ENCODE data around the gene FAM25C. TPM values are rescaled to one million over a fixed set of nuclear protein-coding genes. Genes with fewer than 3 reads are reported as not detected.
"Not testable (repeated sequence)": the region's sequence is repeated elsewhere in the genome, so short reads cannot be mapped to it uniquely, and the experiment has no call there.

FAM25C gene
- total RNA-seq, 1 experiment from 2014 or later, result not detected

DNA sequence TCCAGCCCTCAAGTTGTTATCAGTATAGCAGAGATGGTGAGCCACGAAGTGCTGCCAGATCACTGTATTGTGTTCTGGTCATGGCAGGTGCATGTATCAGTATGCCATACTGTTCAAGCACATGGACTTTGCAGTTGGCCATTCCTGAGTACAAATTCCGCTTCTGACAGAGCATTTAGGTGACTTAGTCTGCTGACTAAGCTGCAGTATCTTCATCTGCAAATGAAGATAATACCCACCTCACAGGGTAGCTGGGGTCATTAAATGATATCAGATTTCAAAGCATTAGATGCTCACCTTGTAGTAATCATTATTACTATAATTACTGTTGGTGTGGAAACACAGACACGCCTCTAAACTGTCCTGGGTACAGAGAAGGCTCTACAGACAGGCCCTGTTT, 24.2 kb downstream of the FAM25C start:
- H3K18ac ChIP-seq (ENCODE audit: insufficient read length, low read depth, low read length); H3K27me3 ChIP-seq (ENCODE audit: insufficient read depth, low read length); H3K23me2 ChIP-seq (ENCODE audit: insufficient read length, low read depth, low read length, poor library complexity, severe bottlenecking); H3K36me3 Mint-ChIP-seq (ENCODE audit: insufficient read depth in 1 of 3, low read depth in 3 of 3); H3T11ph ChIP-seq (ENCODE audit: low read length); H3K4me1 ChIP-seq (ENCODE audit: insufficient read depth, low read length); H3K9me3 ChIP-seq (ENCODE audit: control insufficient read depth, low read depth, low read length); H3K4me3 Mint-ChIP-seq; H2BK20ac ChIP-seq (ENCODE audit: low read depth, low read length, poor library complexity, severe bottlenecking); H4K8ac ChIP-seq (replicated peaks; ENCODE audit: insufficient read length, low read depth, low read length); H3K27ac Mint-ChIP-seq; H2BK12ac ChIP-seq (ENCODE audit: insufficient read length, low read depth, low read length); H3K27ac ChIP-seq (ENCODE audit: insufficient read length, low read depth, low read length); H2AFZ ChIP-seq (ENCODE audit: low read length); H4K20me1 ChIP-seq (ENCODE audit: control insufficient read depth, insufficient read depth, insufficient read length); H2AK5ac ChIP-seq (ENCODE audit: insufficient read length, low read length); H3K4me1 Mint-ChIP-seq; H4K91ac ChIP-seq (ENCODE audit: insufficient read length, low read depth, low read length); H3K14ac ChIP-seq (ENCODE audit: insufficient read depth, low read length); DNase-seq; H2BK15ac ChIP-seq (ENCODE audit: low read depth, low read length); H3K9me3 Mint-ChIP-seq; H4K5ac ChIP-seq (ENCODE audit: insufficient read length, low read depth, low read length); H3K79me1 ChIP-seq (ENCODE audit: insufficient read depth, low read depth, low read length, poor library complexity, severe bottlenecking); H3K56ac ChIP-seq (ENCODE audit: insufficient read length, low read depth, low read length); H2BK120ac ChIP-seq (ENCODE audit: low read depth, low read length, poor library complexity, severe bottlenecking); H2BK5ac ChIP-seq (ENCODE audit: insufficient read length, low read length); H3K4me2 ChIP-seq (ENCODE audit: insufficient read depth, insufficient read length, low read length); H3K79me2 ChIP-seq (ENCODE audit: insufficient read depth, low read length); H3K27me3 Mint-ChIP-seq (ENCODE audit: low read depth); H3K4ac ChIP-seq (ENCODE audit: low read depth, low read length); H3K23ac ChIP-seq (ENCODE audit: insufficient read length, low read depth, low read length); H3K9ac ChIP-seq (ENCODE audit: extremely low read depth, insufficient read length, low read length): not testable (repeated sequence)
- WGBS (ENCODE audit: extremely low coverage, insufficient read length, low lambda C conversion rate), result no CpG with 5 or more reads among the region's 3 CpGs

DNA sequence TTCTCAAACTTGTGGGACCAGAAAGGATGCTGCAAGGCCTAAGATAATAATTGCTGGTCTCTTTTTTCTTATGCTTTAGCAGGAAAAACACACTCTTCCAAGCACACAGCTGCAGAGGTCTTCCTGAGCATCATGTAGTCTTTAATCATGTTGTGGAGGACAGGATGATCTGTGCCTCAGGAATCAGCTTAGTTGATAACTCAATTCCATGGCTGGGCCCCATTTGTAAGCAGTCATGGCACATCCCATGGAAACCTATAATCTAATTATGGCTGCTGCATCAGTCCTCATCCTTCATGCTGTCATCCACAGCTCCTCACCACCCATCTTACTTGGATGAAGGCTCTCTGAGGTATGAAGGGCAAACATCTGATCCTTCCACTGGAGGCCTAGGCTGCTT, 26.5 kb downstream of the FAM25C start:
- not testable (repeated sequence) for H2BK15ac ChIP-seq (ENCODE audit: low read depth, low read length); H3K4ac ChIP-seq (ENCODE audit: low read depth, low read length); H3K23ac ChIP-seq (ENCODE audit: insufficient read length, low read depth, low read length); H2AFZ ChIP-seq (ENCODE audit: low read length); H3K27ac Mint-ChIP-seq; H2BK20ac ChIP-seq (ENCODE audit: low read depth, low read length, poor library complexity, severe bottlenecking); H4K8ac ChIP-seq (replicated peaks; ENCODE audit: insufficient read length, low read depth, low read length); H3K9me3 Mint-ChIP-seq; H3K4me1 ChIP-seq (ENCODE audit: insufficient read depth, low read length); H3K27ac ChIP-seq (ENCODE audit: insufficient read length, low read depth, low read length); H3K4me3 Mint-ChIP-seq; H2BK5ac ChIP-seq (ENCODE audit: insufficient read length, low read length); H4K20me1 ChIP-seq (ENCODE audit: control insufficient read depth, insufficient read depth, insufficient read length); H3K4me2 ChIP-seq (ENCODE audit: insufficient read depth, insufficient read length, low read length); H3K23me2 ChIP-seq (ENCODE audit: insufficient read length, low read depth, low read length, poor library complexity, severe bottlenecking); H4K91ac ChIP-seq (ENCODE audit: insufficient read length, low read depth, low read length); H3K4me1 Mint-ChIP-seq; H3K9ac ChIP-seq (ENCODE audit: extremely low read depth, insufficient read length, low read length); H3K14ac ChIP-seq (ENCODE audit: insufficient read depth, low read length); H3K9me3 ChIP-seq (ENCODE audit: control insufficient read depth, low read depth, low read length); H4K5ac ChIP-seq (ENCODE audit: insufficient read length, low read depth, low read length); H2AK5ac ChIP-seq (ENCODE audit: insufficient read length, low read length); H3K56ac ChIP-seq (ENCODE audit: insufficient read length, low read depth, low read length); H2BK12ac ChIP-seq (ENCODE audit: insufficient read length, low read depth, low read length); H3K27me3 Mint-ChIP-seq (ENCODE audit: low read depth); H3K36me3 Mint-ChIP-seq (ENCODE audit: insufficient read depth in 1 of 3, low read depth in 3 of 3); H3K79me1 ChIP-seq (ENCODE audit: insufficient read depth, low read depth, low read length, poor library complexity, severe bottlenecking); H3K27me3 ChIP-seq (ENCODE audit: insufficient read depth, low read length); DNase-seq; H3T11ph ChIP-seq (ENCODE audit: low read length); H3K18ac ChIP-seq (ENCODE audit: insufficient read length, low read depth, low read length); H3K79me2 ChIP-seq (ENCODE audit: insufficient read depth, low read length); H2BK120ac ChIP-seq (ENCODE audit: low read depth, low read length, poor library complexity, severe bottlenecking)

GRCh38 chr10:47972077-47972476, 27.5 kb downstream of the FAM25C start:
- not testable (repeated sequence) for H3K56ac ChIP-seq (ENCODE audit: insufficient read length, low read depth, low read length); H3K9me3 ChIP-seq (ENCODE audit: control insufficient read depth, low read depth, low read length); H3K4me1 ChIP-seq (ENCODE audit: insufficient read depth, low read length); H3K36me3 Mint-ChIP-seq (ENCODE audit: insufficient read depth in 1 of 3, low read depth in 3 of 3); H3K4me1 Mint-ChIP-seq; H2BK12ac ChIP-seq (ENCODE audit: insufficient read length, low read depth, low read length); H3K79me1 ChIP-seq (ENCODE audit: insufficient read depth, low read depth, low read length, poor library complexity, severe bottlenecking); H3K14ac ChIP-seq (ENCODE audit: insufficient read depth, low read length); H3K23ac ChIP-seq (ENCODE audit: insufficient read length, low read depth, low read length); H4K5ac ChIP-seq (ENCODE audit: insufficient read length, low read depth, low read length); H3K9me3 Mint-ChIP-seq; H4K20me1 ChIP-seq (ENCODE audit: control insufficient read depth, insufficient read depth, insufficient read length); H3K4me2 ChIP-seq (ENCODE audit: insufficient read depth, insufficient read length, low read length); H4K8ac ChIP-seq (replicated peaks; ENCODE audit: insufficient read length, low read depth, low read length); H3K23me2 ChIP-seq (ENCODE audit: insufficient read length, low read depth, low read length, poor library complexity, severe bottlenecking); H3K4ac ChIP-seq (ENCODE audit: low read depth, low read length); H4K91ac ChIP-seq (ENCODE audit: insufficient read length, low read depth, low read length); H2BK120ac ChIP-seq (ENCODE audit: low read depth, low read length, poor library complexity, severe bottlenecking); H2BK20ac ChIP-seq (ENCODE audit: low read depth, low read length, poor library complexity, severe bottlenecking); H3K27ac ChIP-seq (ENCODE audit: insufficient read length, low read depth, low read length); H3T11ph ChIP-seq (ENCODE audit: low read length); H3K27me3 Mint-ChIP-seq (ENCODE audit: low read depth); H3K18ac ChIP-seq (ENCODE audit: insufficient read length, low read depth, low read length); H3K79me2 ChIP-seq (ENCODE audit: insufficient read depth, low read length); H3K4me3 Mint-ChIP-seq; H3K27me3 ChIP-seq (ENCODE audit: insufficient read depth, low read length); H2AK5ac ChIP-seq (ENCODE audit: insufficient read length, low read length); H3K9ac ChIP-seq (ENCODE audit: extremely low read depth, insufficient read length, low read length); H2BK5ac ChIP-seq (ENCODE audit: insufficient read length, low read length); H3K27ac Mint-ChIP-seq; H2BK15ac ChIP-seq (ENCODE audit: low read depth, low read length); DNase-seq; H2AFZ ChIP-seq (ENCODE audit: low read length)
- WGBS (ENCODE audit: extremely low coverage, insufficient read length, low lambda C conversion rate), result no CpG with 5 or more reads among the region's 2 CpGs

All from H9 (cell line).